ENCODE measurements around the gene MXD3. TPM values are rescaled to one million over a fixed set of nuclear protein-coding genes. Genes with fewer than 3 reads are reported as not detected.
A peak's percentile ranks its signal among the peaks of the same experiment; 100 is the strongest.

Gene MXD3
- total RNA-seq, 1 donor from 2014 or later, result 17.3 TPM

GRCh38 chr5:177300236-177300880 is 11.3 kb downstream of the MXD3 start:
- H3K4me1 Mint-ChIP-seq (ENCODE audit: low read depth, unreplicated experiment), result peaks cover 21% of the 10 kb centered on the region

GRCh38 chr5:177299697-177300096 is 12.0 kb downstream of the MXD3 start:
- peaks cover 11% of the 10 kb centered on the region for H3K9me3 Mint-ChIP-seq (ENCODE audit: unreplicated experiment)
- H3K36me3 Mint-ChIP-seq (ENCODE audit: unreplicated experiment), result peaks cover 5% of the 10 kb centered on the region
- no peak for DNase-seq
- no peak overlapping the region for H3K4me3 Mint-ChIP-seq (ENCODE audit: unreplicated experiment)
- H3K27ac Mint-ChIP-seq (ENCODE audit: unreplicated experiment), result no peak overlapping the region
- H3K27me3 Mint-ChIP-seq (ENCODE audit: unreplicated experiment), result peaks cover 26% of the 10 kb centered on the region
- TF ChIP-seq CTCF (IDR thresholded peaks at IDR 0.05; ENCODE audit: partially characterized antibody, unreplicated experiment), result no peak
- peaks cover 18% of the 10 kb centered on the region for H3K4me1 Mint-ChIP-seq (ENCODE audit: low read depth, unreplicated experiment)

More at GRCh38 chr5:177300236-177300880, 11.3 kb downstream of the MXD3 start:
- DNase-seq, result no peak
- TF ChIP-seq CTCF (IDR thresholded peaks at IDR 0.05; ENCODE audit: partially characterized antibody, unreplicated experiment), result no peak
- Mint-ChIP-seq H3K36me3 (ENCODE audit: unreplicated experiment) (peaks cover 3% of the 10 kb centered on the region), H3K27ac (ENCODE audit: unreplicated experiment) (peak overlapping the region; percentile 38), H3K4me3 (ENCODE audit: unreplicated experiment) (no peak overlapping the region), H3K9me3 (ENCODE audit: unreplicated experiment) (peaks cover 11% of the 10 kb centered on the region), H3K27me3 (ENCODE audit: unreplicated experiment) (peaks cover 29% of the 10 kb centered on the region)

- Mint-ChIP-seq H3K36me3 (ENCODE audit: unreplicated experiment) (peaks cover 5% of the 10 kb centered on the region), H3K27me3 (ENCODE audit: unreplicated experiment) (peaks cover 24% of the 10 kb centered on the region), H3K4me3 (ENCODE audit: unreplicated experiment) (no peak overlapping the region), H3K4me1 (ENCODE audit: low read depth, unreplicated experiment) (peaks cover 13% of the 10 kb centered on the region), H3K9me3 (ENCODE audit: unreplicated experiment) (peaks cover 11% of the 10 kb centered on the region), H3K27ac (ENCODE audit: unreplicated experiment) (no peak overlapping the region)
- no peak for DNase-seq
- TF ChIP-seq CTCF (IDR thresholded peaks at IDR 0.05; ENCODE audit: partially characterized antibody, unreplicated experiment), result no peak
Measured at GRCh38 chr5:177297922-177298321, 13.8 kb downstream of the MXD3 start.

DNA sequence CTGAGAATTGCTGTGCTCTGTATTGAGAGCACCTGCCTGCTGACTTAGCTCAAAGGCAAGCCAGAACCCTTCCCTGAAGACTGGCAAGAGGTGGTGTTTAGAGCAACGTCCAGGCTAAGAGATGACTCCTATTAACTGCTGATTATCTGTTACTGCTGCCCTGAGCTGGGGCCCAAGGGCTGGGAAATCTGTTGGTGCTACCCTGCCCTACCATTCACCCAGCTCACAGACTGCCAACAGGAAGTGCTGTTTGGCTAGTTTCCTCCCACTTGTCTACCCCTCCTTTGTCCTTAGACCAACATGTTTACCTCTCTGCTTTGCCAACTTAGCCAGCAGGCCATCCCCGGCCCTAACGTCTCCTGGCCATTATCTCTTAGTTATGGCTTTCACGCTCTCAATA is 15.1 kb downstream of the MXD3 start:
- Mint-ChIP-seq H3K27ac (ENCODE audit: unreplicated experiment) (peak overlapping the region; percentile 44), H3K36me3 (ENCODE audit: unreplicated experiment) (peaks cover 5% of the 10 kb centered on the region), H3K4me1 (ENCODE audit: low read depth, unreplicated experiment) (peaks cover 7% of the 10 kb centered on the region), H3K9me3 (ENCODE audit: unreplicated experiment) (peaks cover 12% of the 10 kb centered on the region), H3K4me3 (ENCODE audit: unreplicated experiment) (no peak overlapping the region), H3K27me3 (ENCODE audit: unreplicated experiment) (peaks cover 18% of the 10 kb centered on the region)
- no peak for TF ChIP-seq CTCF (IDR thresholded peaks at IDR 0.05; ENCODE audit: partially characterized antibody, unreplicated experiment)
- DNase-seq, result no peak

GRCh38 chr5:177295924-177296323 is 15.8 kb downstream of the MXD3 start:
- H3K27ac Mint-ChIP-seq (ENCODE audit: unreplicated experiment), result peak overlapping the region; percentile 48
- no peak overlapping the region for H3K4me3 Mint-ChIP-seq (ENCODE audit: unreplicated experiment)
- peaks cover 7% of the 10 kb centered on the region for H3K4me1 Mint-ChIP-seq (ENCODE audit: low read depth, unreplicated experiment)
- no peak for DNase-seq
- H3K27me3 Mint-ChIP-seq (ENCODE audit: unreplicated experiment), result peaks cover 15% of the 10 kb centered on the region
- TF ChIP-seq CTCF (IDR thresholded peaks at IDR 0.05; ENCODE audit: partially characterized antibody, unreplicated experiment), result no peak
- peaks cover 10% of the 10 kb centered on the region for H3K9me3 Mint-ChIP-seq (ENCODE audit: unreplicated experiment)
- peaks cover 5% of the 10 kb centered on the region for H3K36me3 Mint-ChIP-seq (ENCODE audit: unreplicated experiment)
